DND-41 (cell line): Measurements from ENCODE around the gene RCAN1.
"Not testable (repeated sequence)": the region's sequence is repeated elsewhere in the genome, so short reads cannot be mapped to it uniquely, and the experiment has no call there.

Source experiments
- ATAC-seq: fragments of 200-7000 bp; cut with Tn5 transposase; 3 replicates; pipeline ENCODE4 v1.9.1; 2021; ENCODE audit warnings: low read depth; ENCODE audit not compliant: insufficient read depth
- DNase-seq: peaks from one replicate; pipeline ENCODE4 v3.0.0-alpha.2; 2020
- H2AFZ ChIP-seq: 2 replicates; pipeline ENCODE4 v1.6.0; 2012; ENCODE audit warnings: low read depth, low read length
- H3K27ac ChIP-seq: 2 replicates; pipeline ENCODE4 v1.5.1; 2012; ENCODE audit warnings: low read length, inconsistent platforms
- H3K27me3 ChIP-seq: fragments of 200-600 bp; sonication (generic); 2 replicates; pipeline ENCODE4 v1.6.0; 2012; ENCODE audit warnings: low read length, mild to moderate bottlenecking, inconsistent platforms; ENCODE audit not compliant: insufficient read depth, poor library complexity
- H3K36me3 ChIP-seq: 2 replicates; pipeline ENCODE4 v1.5.1; 2012; ENCODE audit warnings: low read length, inconsistent platforms; ENCODE audit not compliant: insufficient read depth
- H3K4me1 ChIP-seq: 2 replicates; pipeline ENCODE4 v1.5.1; 2012; ENCODE audit warnings: mild to moderate bottlenecking, low read length; ENCODE audit not compliant: insufficient read depth
- H3K4me2 ChIP-seq: 2 replicates; pipeline ENCODE4 v1.6.0; 2012; ENCODE audit warnings: mild to moderate bottlenecking, moderate library complexity, low read length, inconsistent platforms; ENCODE audit not compliant: insufficient read depth
- H3K4me3 ChIP-seq, 2 experiments: fragments of 200-600 bp in 1 of 2; shearing (Covaris generic) in 1 of 2; 2 replicates each; pipeline ENCODE4 v1.5.1; 2012 to 2016; ENCODE audit warnings: inconsistent platforms in 2 of 2, low read length in 2 of 2, mild to moderate bottlenecking in 2 of 2, low read depth in 1 of 2, moderate library complexity in 1 of 2
- H3K79me2 ChIP-seq: 2 replicates; pipeline ENCODE4 v1.6.0; 2012; ENCODE audit warnings: low read length, inconsistent platforms; ENCODE audit not compliant: insufficient read depth
- H3K9ac ChIP-seq: 2 replicates; pipeline ENCODE4 v1.6.0; 2012; ENCODE audit warnings: low read depth, mild to moderate bottlenecking, inconsistent platforms, low read length, moderate library complexity
- H3K9me3 ChIP-seq: 2 replicates; pipeline ENCODE4 v1.5.1; 2012; ENCODE audit warnings: low read length, moderate library complexity, mild to moderate bottlenecking, inconsistent platforms; ENCODE audit not compliant: insufficient read depth, severe bottlenecking
- H4K20me1 ChIP-seq: 2 replicates; pipeline ENCODE4 v1.6.0; 2012; ENCODE audit warnings: low read length; ENCODE audit not compliant: insufficient read depth
- EZH2 ChIP-seq: IDR thresholded peaks from 3 replicates; pipeline ENCODE4 v1.6.1; 2012; ENCODE audit warnings: borderline replicate concordance, low read depth, mild to moderate bottlenecking, moderate library complexity, low read length, inconsistent platforms; ENCODE audit not compliant: severe bottlenecking
- TF ChIP-seq, protein P1 (sequence below): IDR thresholded peaks from 2 replicates; pipeline ENCODE4 v1.5.1; 2012; ENCODE audit warnings: borderline replicate concordance, low read length, moderate library complexity, mild to moderate bottlenecking; ENCODE audit not compliant: poor library complexity, severe bottlenecking; ENCODE audit errors: extremely low read depth

The RCAN1 gene

DNA sequence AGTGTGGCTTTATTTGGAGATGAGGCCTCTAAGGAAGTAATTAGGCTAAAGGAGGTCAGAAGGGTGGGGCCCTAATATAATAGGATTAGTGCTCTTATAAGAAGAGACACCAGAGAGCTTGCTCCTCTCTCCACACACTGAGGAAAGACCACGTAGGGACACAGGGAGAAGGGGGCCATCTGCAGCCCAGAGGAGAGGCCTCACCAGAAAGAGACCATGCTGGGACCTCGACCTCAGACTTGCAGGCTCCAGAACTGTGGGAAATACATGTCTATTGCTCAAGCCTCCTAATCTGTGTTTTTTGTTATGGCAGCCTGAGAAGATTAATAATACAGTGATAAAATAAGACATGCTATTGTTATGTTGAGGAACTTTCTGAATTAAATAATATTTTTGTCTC lies 8.3 kb downstream of the RCAN1 start:
- Histone ChIP-seq H3K27me3 (no peaks in the 10 kb centered on the region), H3K9ac (no peak overlapping the region), H3K79me2 (peaks cover 93% of the 10 kb centered on the region), H3K4me1 (peaks cover 3% of the 10 kb centered on the region), H3K4me2 (no peak overlapping the region), H3K4me3 (no peak overlapping the region), H2AFZ (no peak overlapping the region), H3K36me3 (no peaks in the 10 kb centered on the region), H4K20me1 (peaks cover 17% of the 10 kb centered on the region; the same call in 1 of the 2 replicates), H3K27ac (no peak overlapping the region), H3K9me3 (no peaks in the 10 kb centered on the region)
- TF ChIP-seq, protein P1, sequence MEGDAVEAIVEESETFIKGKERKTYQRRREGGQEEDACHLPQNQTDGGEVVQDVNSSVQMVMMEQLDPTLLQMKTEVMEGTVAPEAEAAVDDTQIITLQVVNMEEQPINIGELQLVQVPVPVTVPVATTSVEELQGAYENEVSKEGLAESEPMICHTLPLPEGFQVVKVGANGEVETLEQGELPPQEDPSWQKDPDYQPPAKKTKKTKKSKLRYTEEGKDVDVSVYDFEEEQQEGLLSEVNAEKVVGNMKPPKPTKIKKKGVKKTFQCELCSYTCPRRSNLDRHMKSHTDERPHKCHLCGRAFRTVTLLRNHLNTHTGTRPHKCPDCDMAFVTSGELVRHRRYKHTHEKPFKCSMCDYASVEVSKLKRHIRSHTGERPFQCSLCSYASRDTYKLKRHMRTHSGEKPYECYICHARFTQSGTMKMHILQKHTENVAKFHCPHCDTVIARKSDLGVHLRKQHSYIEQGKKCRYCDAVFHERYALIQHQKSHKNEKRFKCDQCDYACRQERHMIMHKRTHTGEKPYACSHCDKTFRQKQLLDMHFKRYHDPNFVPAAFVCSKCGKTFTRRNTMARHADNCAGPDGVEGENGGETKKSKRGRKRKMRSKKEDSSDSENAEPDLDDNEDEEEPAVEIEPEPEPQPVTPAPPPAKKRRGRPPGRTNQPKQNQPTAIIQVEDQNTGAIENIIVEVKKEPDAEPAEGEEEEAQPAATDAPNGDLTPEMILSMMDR: no peak
- TF ChIP-seq EZH2: no peak
- DNase-seq: no peak
- ATAC-seq: no peak

DNA sequence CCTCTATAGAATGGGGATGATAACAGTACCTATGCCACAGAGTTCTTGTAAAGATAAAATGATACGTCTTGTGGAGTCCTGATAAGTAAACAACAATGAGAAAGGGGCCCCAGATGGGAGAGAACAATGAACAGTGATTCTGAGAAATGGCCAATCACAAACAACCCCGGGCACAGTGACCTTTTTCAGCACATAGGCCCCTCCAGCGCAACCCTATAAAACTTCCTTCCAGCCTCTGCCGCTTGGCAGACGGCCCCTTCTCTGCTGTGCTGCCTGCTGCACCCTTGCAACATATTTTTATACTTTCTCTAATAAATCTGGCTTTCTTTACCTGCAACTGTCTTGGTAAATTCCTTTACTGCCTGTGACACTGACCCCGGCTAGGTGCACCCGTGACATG lies 8.9 kb downstream of the RCAN1 start:
- no peak for ATAC-seq
- H2AFZ ChIP-seq: no peak overlapping the region
- H3K9ac ChIP-seq: no peak overlapping the region
- no peaks in the 10 kb centered on the region for H3K4me1 ChIP-seq
- H3K9me3 ChIP-seq: no peaks in the 10 kb centered on the region
- H4K20me1 ChIP-seq: peaks cover 18% of the 10 kb centered on the region; the same call in 1 of the 2 replicates
- no peaks in the 10 kb centered on the region for H3K36me3 ChIP-seq
- TF ChIP-seq EZH2: no peak
- TF ChIP-seq, protein P1: no peak
- H3K79me2 ChIP-seq: peaks cover 90% of the 10 kb centered on the region
- H3K4me2 ChIP-seq: no peak overlapping the region
- H3K4me3 ChIP-seq: no peak overlapping the region
- no peak for DNase-seq
- no peaks in the 10 kb centered on the region for H3K27me3 ChIP-seq
- no peak overlapping the region for H3K27ac ChIP-seq

DNA sequence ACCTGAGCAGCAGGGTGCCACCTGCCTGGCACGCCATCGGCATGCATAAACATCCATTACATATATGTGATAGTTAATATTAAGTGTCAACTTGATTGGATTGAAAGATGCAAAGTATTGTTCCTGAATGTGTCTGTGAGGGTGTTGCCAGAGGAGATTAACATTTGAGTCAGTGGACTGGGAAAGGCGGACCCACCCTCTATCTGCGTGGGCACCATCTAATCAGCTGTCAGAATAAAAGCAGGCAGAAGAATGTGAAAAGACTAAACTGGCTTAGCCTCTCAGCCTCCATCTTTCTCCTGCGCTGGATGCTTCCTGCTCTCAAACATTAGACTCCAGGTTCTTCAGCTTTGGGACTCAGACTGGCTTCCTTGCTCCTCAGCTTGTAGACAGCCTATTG lies 10.0 kb downstream of the RCAN1 start:
- H3K4me2 ChIP-seq, H3K27ac ChIP-seq, H3K9me3 ChIP-seq, H3K4me3 ChIP-seq, H3K9ac ChIP-seq, H2AFZ ChIP-seq, H3K27me3 ChIP-seq, ATAC-seq, DNase-seq, H3K4me1 ChIP-seq, H3K36me3 ChIP-seq: not testable (repeated sequence)
- H3K79me2 ChIP-seq: peaks cover 87% of the 10 kb centered on the region
- peaks cover 22% of the 10 kb centered on the region; the same call in 1 of the 2 replicates for H4K20me1 ChIP-seq

DNA sequence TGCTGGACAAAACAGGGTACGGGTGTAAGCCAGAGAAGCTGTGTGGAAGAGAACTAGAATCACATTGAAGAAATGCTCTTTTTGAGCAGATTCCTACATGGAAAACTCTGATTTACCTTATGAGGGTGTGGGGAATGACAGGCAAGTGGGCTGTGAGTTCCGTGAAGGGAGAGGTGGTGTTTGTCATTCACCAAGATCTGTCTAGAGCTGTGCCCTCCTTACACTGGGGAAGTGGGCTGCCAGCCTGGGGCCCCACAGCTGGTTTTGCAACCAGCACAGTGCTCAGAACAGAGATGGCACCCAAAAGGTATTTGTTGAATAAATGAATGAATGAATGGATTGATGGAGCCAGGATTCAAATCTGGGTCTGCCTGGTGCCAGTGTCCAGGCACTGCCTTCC lies 10.4 kb downstream of the RCAN1 start:
- H3K79me2 ChIP-seq: peaks cover 87% of the 10 kb centered on the region
- no peak overlapping the region for H3K4me2 ChIP-seq
- H3K36me3 ChIP-seq: no peaks in the 10 kb centered on the region
- DNase-seq (no peak), ATAC-seq (no peak)
- no peaks in the 10 kb centered on the region for H3K27me3 ChIP-seq
- TF ChIP-seq, protein P1: no peak
- TF ChIP-seq EZH2: no peak
- H3K4me3 ChIP-seq: no peak overlapping the region
- H3K9me3 ChIP-seq: no peaks in the 10 kb centered on the region
- no peak overlapping the region for H3K27ac ChIP-seq
- H3K4me1 ChIP-seq: no peaks in the 10 kb centered on the region
- no peak overlapping the region for H2AFZ ChIP-seq
- H3K9ac ChIP-seq: no peak overlapping the region
- H4K20me1 ChIP-seq: peaks cover 23% of the 10 kb centered on the region; the same call in 1 of the 2 replicates
